ENCODE measurements around the gene ENOX2.

The ENOX2 gene

GRCh38 chrX:130884627-130885026, 18.4 kb downstream of the ENOX2 start:
- no peak for DNase-seq

GRCh38 chrX:130879869-130880268, 23.1 kb downstream of the ENOX2 start:
- no peak for DNase-seq

GRCh38 chrX:130878350-130879341, 24.4 kb downstream of the ENOX2 start:
- DNase-seq: no peak

- no peak for DNase-seq
These were observed 25.1 kb downstream of the ENOX2 start for GRCh38 chrX:130877892-130878341.

GRCh38 chrX:130876226-130876625, 26.8 kb downstream of the ENOX2 start:
- no peak for DNase-seq

- no peak for DNase-seq
These were observed 28.3 kb downstream of the ENOX2 start for GRCh38 chrX:130874751-130875150.

GRCh38 chrX:130869239-130869638, 33.8 kb downstream of the ENOX2 start:
- no peak for DNase-seq

GRCh38 chrX:130861462-130861861, 41.5 kb downstream of the ENOX2 start:
- DNase-seq: no peak

GRCh38 chrX:130857207-130857606, 45.8 kb downstream of the ENOX2 start:
- DNase-seq: no peak

GRCh38 chrX:130851569-130851968, 51.4 kb downstream of the ENOX2 start:
- no peak for DNase-seq

- DNase-seq: no peak
These were observed 54.2 kb downstream of the ENOX2 start for GRCh38 chrX:130848763-130849162.

- DNase-seq: no peak
These were observed 56.3 kb downstream of the ENOX2 start for GRCh38 chrX:130846746-130847145.

- no peak for DNase-seq
These were observed 61.2 kb downstream of the ENOX2 start for GRCh38 chrX:130841776-130842175.

GRCh38 chrX:130840345-130840744, 62.7 kb downstream of the ENOX2 start:
- no peak for DNase-seq

GRCh38 chrX:130836447-130836846, 66.6 kb downstream of the ENOX2 start:
- no peak for DNase-seq

- no peak for DNase-seq
These were observed 68.2 kb downstream of the ENOX2 start for GRCh38 chrX:130834830-130835229.

- no peak for DNase-seq
These were observed 68.9 kb downstream of the ENOX2 start for GRCh38 chrX:130834149-130834548.

- DNase-seq: no peak
These were observed 71.7 kb downstream of the ENOX2 start for GRCh38 chrX:130831347-130831722.

GRCh38 chrX:130830599-130831346, 72.2 kb downstream of the ENOX2 start:
- no peak for DNase-seq

GRCh38 chrX:130829526-130830515, 73.2 kb downstream of the ENOX2 start:
- no peak for DNase-seq

GRCh38 chrX:130828641-130829040, 74.4 kb downstream of the ENOX2 start:
- no peak for DNase-seq

- no peak for DNase-seq
These were observed 75.4 kb downstream of the ENOX2 start for GRCh38 chrX:130827648-130828047.

GRCh38 chrX:130826249-130826648, 76.8 kb downstream of the ENOX2 start:
- DNase-seq: no peak
